ENCODE results near the gene SLC23A1.

DNA sequence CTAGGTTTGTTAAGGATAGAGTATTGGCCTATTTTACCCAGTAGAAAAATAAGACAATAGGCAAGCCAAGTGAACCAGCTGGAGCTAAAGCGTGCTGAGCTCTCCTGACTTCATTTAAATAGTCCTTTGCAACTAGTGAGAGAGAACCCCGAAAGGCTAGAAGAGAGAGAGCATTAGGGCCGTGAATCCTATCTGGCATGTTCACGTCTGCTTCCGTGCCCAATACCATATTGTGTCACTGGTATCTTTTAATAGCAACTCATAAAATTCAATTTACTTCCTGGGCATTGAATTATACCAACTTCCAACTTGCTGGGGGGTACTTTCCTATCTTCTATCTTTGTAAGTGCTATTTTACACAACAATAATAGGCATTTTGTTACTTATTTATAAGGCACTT is 42.4 kb upstream of the SLC23A1 start:
- TF ChIP-seq, protein P1, sequence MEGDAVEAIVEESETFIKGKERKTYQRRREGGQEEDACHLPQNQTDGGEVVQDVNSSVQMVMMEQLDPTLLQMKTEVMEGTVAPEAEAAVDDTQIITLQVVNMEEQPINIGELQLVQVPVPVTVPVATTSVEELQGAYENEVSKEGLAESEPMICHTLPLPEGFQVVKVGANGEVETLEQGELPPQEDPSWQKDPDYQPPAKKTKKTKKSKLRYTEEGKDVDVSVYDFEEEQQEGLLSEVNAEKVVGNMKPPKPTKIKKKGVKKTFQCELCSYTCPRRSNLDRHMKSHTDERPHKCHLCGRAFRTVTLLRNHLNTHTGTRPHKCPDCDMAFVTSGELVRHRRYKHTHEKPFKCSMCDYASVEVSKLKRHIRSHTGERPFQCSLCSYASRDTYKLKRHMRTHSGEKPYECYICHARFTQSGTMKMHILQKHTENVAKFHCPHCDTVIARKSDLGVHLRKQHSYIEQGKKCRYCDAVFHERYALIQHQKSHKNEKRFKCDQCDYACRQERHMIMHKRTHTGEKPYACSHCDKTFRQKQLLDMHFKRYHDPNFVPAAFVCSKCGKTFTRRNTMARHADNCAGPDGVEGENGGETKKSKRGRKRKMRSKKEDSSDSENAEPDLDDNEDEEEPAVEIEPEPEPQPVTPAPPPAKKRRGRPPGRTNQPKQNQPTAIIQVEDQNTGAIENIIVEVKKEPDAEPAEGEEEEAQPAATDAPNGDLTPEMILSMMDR (IDR thresholded peaks at IDR 0.05): no peak
- TF ChIP-seq POLR2A (IDR thresholded peaks at IDR 0.05): no peak
